ENCODE results near the gene C19orf47. TPM values are rescaled to one million over a fixed set of nuclear protein-coding genes. Genes with fewer than 3 reads are reported as not detected.

C19orf47 gene
- total RNA-seq: 10 to 100 TPM; 17.5 to 18.0 TPM

GRCh38 chr19:40348125-40348913, at the start of gene C19orf47, which contains the start of gene PLD3:
Gene C19orf47 (minus strand): TSS chr19:40348397. CDS start chr19:40341857, 6,540 bp downstream.
Gene PLD3 (plus strand): TSS chr19:40348695. CDS start chr19:40366484, 17,789 bp downstream.
- Mint-ChIP-seq H3K27me3 (no peaks in the 10 kb centered on the region), H3K9me3 (no peaks in the 10 kb centered on the region), H3K27ac (peak within 1 kb of the TSS; percentile 90), H3K4me1 (ENCODE audit: low read depth) (peaks cover 29% of the 10 kb centered on the region), H3K36me3 (ENCODE audit: low read depth) (peaks cover 2% of the 10 kb centered on the region), H3K4me3 (peak within 1 kb of the TSS; percentile 84)
- DNase-seq: peak; percentile 99
- ChIA-PET POLR2A (interaction anchor here (0.5 to 1.4 kb wide), 4 partner anchors 63 to 485 kb away, joined by 3 to 4 read pairs (median 3); partner anchors contain the start of genes AKT2 and BLVRB), CTCF (interaction anchor here (0.9 to 1.1 kb wide), 2 partner anchors 116 to 222 kb away, joined by 3 to 7 read pairs; no protein-coding TSS in a partner anchor)
- TF ChIP-seq CTCF (IDR thresholded peaks at IDR 0.05): no peak
- peak; percentile 96 for ATAC-seq
- intact Hi-C loops (cut with micrococcal nuclease): no loop called here

- Mint-ChIP-seq H3K4me1 (ENCODE audit: low read depth) (peaks cover 5% of the 10 kb centered on the region), H3K27ac (no peak overlapping the region), H3K27me3 (no peaks in the 10 kb centered on the region), H3K36me3 (ENCODE audit: low read depth) (no peaks in the 10 kb centered on the region), H3K9me3 (no peaks in the 10 kb centered on the region), H3K4me3 (no peak overlapping the region)
- TF ChIP-seq CTCF (IDR thresholded peaks at IDR 0.05): no peak
- POLR2A ChIA-PET: no interaction called here
- intact Hi-C loops (cut with micrococcal nuclease): no loop called here
- CTCF ChIA-PET: no interaction called here
- ATAC-seq (no peak), DNase-seq (no peak)
Measured at GRCh38 chr19:40397568-40397906, 49.3 kb upstream of the C19orf47 start.

- H3K4me1 Mint-ChIP-seq (ENCODE audit: low read depth): peaks cover 5% of the 10 kb centered on the region
- H3K4me3 Mint-ChIP-seq: no peak overlapping the region
- H3K36me3 Mint-ChIP-seq (ENCODE audit: low read depth): no peaks in the 10 kb centered on the region
- no peak overlapping the region for H3K27ac Mint-ChIP-seq
- no peak for DNase-seq
- ATAC-seq: no peak
- TF ChIP-seq CTCF (IDR thresholded peaks at IDR 0.05): no peak
- intact Hi-C loops (cut with micrococcal nuclease): no loop called here
- H3K9me3 Mint-ChIP-seq: no peaks in the 10 kb centered on the region
- no peaks in the 10 kb centered on the region for H3K27me3 Mint-ChIP-seq
- POLR2A ChIA-PET: interaction anchor here (1.0 kb wide), 1 partner anchor 30 kb away, joined by 4 read pairs; no protein-coding TSS in a partner anchor
- CTCF ChIA-PET: interaction anchor here (1.9 kb wide), 1 partner anchor 92 kb away, joined by 6 read pairs; no protein-coding TSS in a partner anchor
Measured at GRCh38 chr19:40396886-40397567, 48.8 kb upstream of the C19orf47 start.

- no peak overlapping the region for H3K27ac Mint-ChIP-seq
- ChIA-PET CTCF (interaction anchor here (1.2 to 1.9 kb wide), 2 partner anchors 25 to 91 kb away, joined by 3 to 6 read pairs; no protein-coding TSS in a partner anchor), POLR2A (interaction anchor here (0.6 to 1.0 kb wide), 2 partner anchors 31 to 827 kb away, joined by 3 to 4 read pairs; no protein-coding TSS in a partner anchor)
- H3K9me3 Mint-ChIP-seq: no peaks in the 10 kb centered on the region
- intact Hi-C loops (cut with micrococcal nuclease): no loop called here
- H3K4me3 Mint-ChIP-seq: no peak overlapping the region
- H3K36me3 Mint-ChIP-seq (ENCODE audit: low read depth): no peaks in the 10 kb centered on the region
- TF ChIP-seq CTCF (IDR thresholded peaks at IDR 0.05): no peak
- DNase-seq (no peak), ATAC-seq (no peak)
- peaks cover 5% of the 10 kb centered on the region for H3K4me1 Mint-ChIP-seq (ENCODE audit: low read depth)
- no peaks in the 10 kb centered on the region for H3K27me3 Mint-ChIP-seq
Measured at GRCh38 chr19:40395956-40396355, 47.8 kb upstream of the C19orf47 start.
